ENCODE data around the gene FOXE1. TPM values are rescaled to one million over a fixed set of nuclear protein-coding genes. Genes with fewer than 3 reads are reported as not detected.

FOXE1 gene
- total RNA-seq, 1 experiment from 2014 or later: not detected

- H3K9me3 ChIP-seq (ENCODE audit: low read depth, low read length, poor library complexity, severe bottlenecking): peaks cover 15% of the 10 kb centered on the region
- no peaks in the 10 kb centered on the region for H3K4me1 ChIP-seq (ENCODE audit: insufficient read depth, low read length, poor library complexity, severe bottlenecking)
- H3K27me3 ChIP-seq (replicated peaks; ENCODE audit: insufficient read depth, low read depth, low read length, poor library complexity): peaks cover 57% of the 10 kb centered on the region
- CTCF ChIA-PET: no interaction called here
- H3K27ac ChIP-seq (ENCODE audit: low read depth, low read length, poor library complexity, severe bottlenecking): no peak overlapping the region
- POLR2A ChIA-PET (ENCODE audit: low non-redundant PET): no interaction called here
- BruUV-seq (replicated peaks): no TSS peak
- intact Hi-C loops (cut with micrococcal nuclease; ENCODE audit: unreplicated experiment): no loop called here
- no peak for DNase-seq (ENCODE audit: low spot score)
- H3K36me3 ChIP-seq (ENCODE audit: insufficient read depth, low read length, poor library complexity, severe bottlenecking): no peaks in the 10 kb centered on the region
- no peak overlapping the region for H3K4me3 ChIP-seq (ENCODE audit: low read depth, low read length, poor library complexity, severe bottlenecking)
- no peak for TF ChIP-seq CTCF (conservative IDR thresholded peaks at IDR 0.05; ENCODE audit: low read depth, low read length)
- no peak for TF ChIP-seq EZH2 (IDR thresholded peaks at IDR 0.05; ENCODE audit: borderline replicate concordance, low read depth, low read length, poor library complexity, severe bottlenecking)
Measured at GRCh38 chr9:97864396-97864795, 11.4 kb downstream of the FOXE1 start.

GRCh38 chr9:97866300-97866699, 13.3 kb downstream of the FOXE1 start:
- H3K4me1 ChIP-seq (ENCODE audit: insufficient read depth, low read length, poor library complexity, severe bottlenecking): no peaks in the 10 kb centered on the region
- DNase-seq (ENCODE audit: low spot score): no peak
- H3K27me3 ChIP-seq (replicated peaks; ENCODE audit: insufficient read depth, low read depth, low read length, poor library complexity): peaks cover 54% of the 10 kb centered on the region
- H3K4me3 ChIP-seq (ENCODE audit: low read depth, low read length, poor library complexity, severe bottlenecking): no peak overlapping the region
- H3K9me3 ChIP-seq (ENCODE audit: low read depth, low read length, poor library complexity, severe bottlenecking): peaks cover 15% of the 10 kb centered on the region
- POLR2A ChIA-PET (ENCODE audit: low non-redundant PET): interaction anchor here (0.6 kb wide), 1 partner anchor 611 kb away, joined by 4 read pairs; no protein-coding TSS in a partner anchor
- BruUV-seq (replicated peaks): no TSS peak
- CTCF ChIA-PET: no interaction called here
- TF ChIP-seq CTCF (conservative IDR thresholded peaks at IDR 0.05; ENCODE audit: low read depth, low read length) (no peak), EZH2 (IDR thresholded peaks at IDR 0.05; ENCODE audit: borderline replicate concordance, low read depth, low read length, poor library complexity, severe bottlenecking) (no peak)
- no peaks in the 10 kb centered on the region for H3K36me3 ChIP-seq (ENCODE audit: insufficient read depth, low read length, poor library complexity, severe bottlenecking)
- H3K27ac ChIP-seq (ENCODE audit: low read depth, low read length, poor library complexity, severe bottlenecking): no peak overlapping the region
- intact Hi-C loops (cut with micrococcal nuclease; ENCODE audit: unreplicated experiment): no loop called here

- Histone ChIP-seq H3K9me3 (ENCODE audit: low read depth, low read length, poor library complexity, severe bottlenecking) (peaks cover 15% of the 10 kb centered on the region), H3K27ac (ENCODE audit: low read depth, low read length, poor library complexity, severe bottlenecking) (no peak overlapping the region), H3K36me3 (ENCODE audit: insufficient read depth, low read length, poor library complexity, severe bottlenecking) (no peaks in the 10 kb centered on the region), H3K4me3 (ENCODE audit: low read depth, low read length, poor library complexity, severe bottlenecking) (no peak overlapping the region), H3K27me3 (replicated peaks; ENCODE audit: insufficient read depth, low read depth, low read length, poor library complexity) (peaks cover 52% of the 10 kb centered on the region), H3K4me1 (ENCODE audit: insufficient read depth, low read length, poor library complexity, severe bottlenecking) (no peaks in the 10 kb centered on the region)
- no peak for TF ChIP-seq EZH2 (IDR thresholded peaks at IDR 0.05; ENCODE audit: borderline replicate concordance, low read depth, low read length, poor library complexity, severe bottlenecking)
- no peak for TF ChIP-seq CTCF (conservative IDR thresholded peaks at IDR 0.05; ENCODE audit: low read depth, low read length)
- no peak for DNase-seq (ENCODE audit: low spot score)
- POLR2A ChIA-PET (ENCODE audit: low non-redundant PET): no interaction called here
- no TSS peak for BruUV-seq (replicated peaks)
- intact Hi-C loops (cut with micrococcal nuclease; ENCODE audit: unreplicated experiment): no loop called here
- CTCF ChIA-PET: no interaction called here
Measured at GRCh38 chr9:97866848-97867247, 13.8 kb downstream of the FOXE1 start.
